Measurements from ENCODE around the gene HDGFL1.

GRCh38 chr6:22545051-22545450 lies 24.3 kb upstream of the HDGFL1 start:
- TF ChIP-seq EZH2 (IDR thresholded peaks at IDR 0.05; ENCODE audit: insufficient read depth, poor library complexity, severe bottlenecking) (no peak), EZH2phosphoT487 (IDR thresholded peaks at IDR 0.05; ENCODE audit: insufficient read depth, low read depth) (no peak)
